HepG2 (cell line): ENCODE results near the gene TCF7L2. TPM values are rescaled to one million over a fixed set of nuclear protein-coding genes. Genes with fewer than 3 reads are reported as not detected.

ENCODE experiments used
- ATAC-seq: fragments of 200-7000 bp; cut with Tn5 transposase; 3 replicates; pipeline ENCODE4 v1.9.1; 2020; ENCODE audit warnings: mild to moderate bottlenecking, moderate library complexity
- BruUV-seq: library from RNA; stranded (reverse); fragments of 400-500 nt; replicated peaks from 2 replicates; lab custom pipeline; 2021; lab: Mats Ljungman, UMichigan
- CTCF ChIA-PET: fragments of 300-600 bp; formaldehyde crosslinking; extraction: SDS; loops from one replicate; lab custom pipeline; 2021; ENCODE audit warnings: low total read pairs, inconsistent platforms, low intra/inter-chr PET ratio; lab: Yijun Ruan, JAX
- POLR2A ChIA-PET: fragments of 350-600 bp; sonication (Branson Sonifier 250); formaldehyde crosslinking; loops from one replicate; lab custom pipeline; 2020; ENCODE audit warnings: antibody characterized with exemption, inconsistent platforms; lab: Yijun Ruan, JAX
- DNase-seq: peaks from one replicate; pipeline ENCODE4 v3.0.0-alpha.2; 2015; ENCODE audit warnings: low spot score
- FAIRE-seq: peaks from 3 replicates; lab custom pipeline; 2011; peaks lifted over from hg19 to GRCh38; lab: Jason Lieb, UNC
- H2AFZ ChIP-seq: one replicate; pipeline ENCODE4 v1.6.1; 2011; ENCODE audit warnings: low read length, inconsistent platforms
- H3K27ac ChIP-seq: fragments of 300-600 bp; 3 replicates; pipeline ENCODE4 v1.8.0; 2011; ENCODE audit warnings: mixed run types, mild to moderate bottlenecking, mixed read lengths, low read length, inconsistent platforms; ENCODE audit not compliant: insufficient read depth; ENCODE audit errors: extremely low read length
- H3K27me3 ChIP-seq, 2 experiments: fragments of 200-600 bp in 1 of 2; 2 replicates in 1 of 2; 3 replicates in 1 of 2; pipeline versions ENCODE4 v1.6.0 to v1.8.0; 2011; ENCODE audit warnings: low read length in 2 of 2, mild to moderate bottlenecking in 2 of 2, moderate library complexity in 2 of 2, inconsistent platforms in 1 of 2; ENCODE audit not compliant: insufficient read depth in 2 of 2, control insufficient read depth in 1 of 2
- H3K36me3 ChIP-seq, 2 experiments: fragments of 200-600 bp in 1 of 2; replicated peaks in 1 of 2; 2 replicates in 1 of 2; 3 replicates in 1 of 2; pipeline versions ENCODE4 v1.5.1 to v1.8.0; 2011; ENCODE audit warnings: low read length in 2 of 2, inconsistent platforms in 1 of 2; ENCODE audit not compliant: insufficient read depth in 2 of 2, control insufficient read depth in 1 of 2
- H3K4me1 ChIP-seq: 2 replicates; pipeline ENCODE4 v1.5.1; 2012; ENCODE audit warnings: low read length, inconsistent platforms; ENCODE audit not compliant: insufficient read depth
- H3K4me2 ChIP-seq: 2 replicates; pipeline ENCODE4 v1.6.0; 2011; ENCODE audit warnings: low read depth, low read length, inconsistent platforms
- H3K4me3 ChIP-seq, 3 experiments: fragments of 200-600 bp in 1 of 3; sonication (generic), shearing (Covaris generic) in 1 of 3; replicated peaks in 1 of 3; 2 replicates each; pipeline ENCODE4 v1.5.1; 2011 to 2016; ENCODE audit warnings: low read length in 3 of 3, inconsistent platforms in 2 of 3, low read depth in 2 of 3, mild to moderate bottlenecking in 2 of 3, control low read depth in 1 of 3, mixed read lengths in 1 of 3; ENCODE audit not compliant: insufficient read depth in 1 of 3
- H3K79me2 ChIP-seq: one replicate; pipeline ENCODE4 v1.6.1; 2011; ENCODE audit warnings: low read length, inconsistent platforms; ENCODE audit not compliant: insufficient read depth
- H3K9ac ChIP-seq: 2 replicates; pipeline ENCODE4 v1.6.0; 2011; ENCODE audit warnings: mild to moderate bottlenecking, low read depth, low read length, inconsistent platforms; ENCODE audit not compliant: insufficient read depth
- H3K9me3 ChIP-seq: 2 replicates; pipeline ENCODE4 v1.5.1; 2012; ENCODE audit warnings: mild to moderate bottlenecking, low read length
- H4K20me1 ChIP-seq: 2 replicates; pipeline ENCODE4 v1.6.0; 2011; ENCODE audit warnings: inconsistent platforms, mild to moderate bottlenecking, low read length, moderate library complexity; ENCODE audit not compliant: insufficient read depth
- RBM22 ChIP-seq: fragments of 200-400 bp; formaldehyde crosslinking; optimal IDR thresholded peaks from 2 replicates; pipeline ENCODE3; 2017; ENCODE audit warnings: mild to moderate bottlenecking, low read length, moderate library complexity
- WGBS: methylation state at CpG from one replicate; pipeline ENCODE4 v1.1.6; 2017; ENCODE audit warnings: low lambda C conversion rate; 5-methylcytosine and 5-hydroxymethylcytosine counted together
- in situ Hi-C: cut with HindIII; loops from 2 replicates; pipeline ENCODE4 v1.10.0; 2017; ENCODE audit warnings: low pct_unique_long_range_greater_than_20kb; ENCODE audit not compliant: extremely low pct_ligation_motif_present
- intact Hi-C: fragments of 100-400 bp; cut with micrococcal nuclease; formaldehyde crosslinking; loops from one replicate; pipeline ENCODE4 v1.10.0; 2022; ENCODE audit not compliant: unreplicated experiment
- polyA plus RNA-seq, 8 experiments: library from polyadenylated mRNA; depleted of rRNA in 3 of 8; stranded (reverse) in 7 of 8; unstranded in 1 of 8; fragments of >200 nt; fragmentation: Illumina TruSeq in 4 of 8; extraction: Trizol in 4 of 8; gene quantifications; 2 replicates each; pipeline versions ENCODE4 v1.2.1 to v1.2.3, GENCODE V29; 2011 to 2016; ENCODE audit warnings: low read depth in 4 of 8, missing spikeins in 1 of 8, mixed read lengths in 1 of 8; ENCODE audit not compliant: insufficient read depth in 1 of 8
- total RNA-seq, 5 experiments: library from RNA; depleted of rRNA; stranded (reverse); fragments of >200 nt; fragmentation: Illumina TruSeq; extraction: Trizol; gene quantifications; 2 replicates each; pipeline ENCODE4 v1.2.3, GENCODE V29; 2016; ENCODE audit warnings: low read depth in 1 of 5
- TF ChIP-seq, protein P1 (sequence below), 2 experiments: sonication (generic) in 1 of 2; formaldehyde crosslinking in 1 of 2; IDR thresholded peaks; 2 replicates each; pipeline versions ENCODE4 v1.4.0 to v1.6.1; 2016 to 2020; ENCODE audit warnings: borderline replicate concordance in 1 of 2, low read depth in 1 of 2, mild to moderate bottlenecking in 1 of 2, missing genetic modification reagents in 1 of 2

TCF7L2 gene
- total and polyA plus RNA-seq, 2 of the 13 experiments (the other 11 are each of a cell fraction or from before 2014, with no cell fraction given) = 3.9 to 13.7 TPM

DNA sequence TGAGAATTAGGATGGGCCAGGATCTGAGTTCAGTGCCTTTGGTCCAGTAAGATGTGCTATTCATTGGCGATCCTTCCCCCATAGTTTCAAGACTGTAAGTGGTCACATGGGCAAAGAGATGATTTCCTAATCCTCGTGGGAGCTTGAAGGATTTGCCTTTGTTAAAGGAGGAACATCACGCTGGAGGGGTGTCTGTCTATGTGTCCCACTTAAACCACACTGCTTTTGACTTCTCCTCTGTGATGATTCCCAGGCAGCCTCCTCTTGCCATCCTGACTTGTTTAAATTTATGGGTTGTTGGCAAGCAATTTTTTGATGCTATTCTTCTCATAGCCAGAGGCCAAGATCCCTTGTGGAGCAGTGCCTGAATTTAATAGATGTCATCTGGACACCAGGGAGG lies 154.0 kb downstream of the TCF7L2 start:
- ChIA-PET CTCF (no interaction called here), POLR2A (no interaction called here)
- no TSS peak for BruUV-seq

More for the DNA sequence above, 154.0 kb downstream of the TCF7L2 start:
- in situ Hi-C loops = loop anchor here (25.0 kb wide), 1 partner anchor 542 kb away; no protein-coding TSS in a partner anchor
- TF ChIP-seq, protein P1, sequence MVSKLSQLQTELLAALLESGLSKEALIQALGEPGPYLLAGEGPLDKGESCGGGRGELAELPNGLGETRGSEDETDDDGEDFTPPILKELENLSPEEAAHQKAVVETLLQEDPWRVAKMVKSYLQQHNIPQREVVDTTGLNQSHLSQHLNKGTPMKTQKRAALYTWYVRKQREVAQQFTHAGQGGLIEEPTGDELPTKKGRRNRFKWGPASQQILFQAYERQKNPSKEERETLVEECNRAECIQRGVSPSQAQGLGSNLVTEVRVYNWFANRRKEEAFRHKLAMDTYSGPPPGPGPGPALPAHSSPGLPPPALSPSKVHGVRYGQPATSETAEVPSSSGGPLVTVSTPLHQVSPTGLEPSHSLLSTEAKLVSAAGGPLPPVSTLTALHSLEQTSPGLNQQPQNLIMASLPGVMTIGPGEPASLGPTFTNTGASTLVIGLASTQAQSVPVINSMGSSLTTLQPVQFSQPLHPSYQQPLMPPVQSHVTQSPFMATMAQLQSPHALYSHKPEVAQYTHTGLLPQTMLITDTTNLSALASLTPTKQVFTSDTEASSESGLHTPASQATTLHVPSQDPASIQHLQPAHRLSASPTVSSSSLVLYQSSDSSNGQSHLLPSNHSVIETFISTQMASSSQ (IDR thresholded peaks at IDR 0.05; ENCODE audit: low read depth) = no peak
- TF ChIP-seq, protein P1 (CRISPR knock-in tag; IDR thresholded peaks at IDR 0.05; ENCODE audit: borderline replicate concordance) = no peak
- TF ChIP-seq RBM22 = peak; percentile 6
- WGBS = 94% methylated on average over 3 of the region's 3 CpGs
- H3K79me2 ChIP-seq = peaks cover 23% of the 10 kb centered on the region
- H3K27me3 ChIP-seq = no peaks in the 10 kb centered on the region
- DNase-seq (no peak), ATAC-seq (no peak), FAIRE-seq (no peak)
- peaks cover 12 to 37% of the 10 kb centered on the region in 2 experiments; a peak in 4 of 5 replicates for H3K36me3 ChIP-seq
- no peaks in the 10 kb centered on the region for H3K9me3 ChIP-seq
- H3K4me1 ChIP-seq = no peaks in the 10 kb centered on the region
- peaks cover 23% of the 10 kb centered on the region for H4K20me1 ChIP-seq
- H2AFZ ChIP-seq = no peak overlapping the region
- no peak overlapping the region for H3K4me3 ChIP-seq
- H3K4me2 ChIP-seq = no peak overlapping the region
- intact Hi-C loops = no loop called here
- no peak overlapping the region for H3K9ac ChIP-seq
- no peak overlapping the region for H3K27ac ChIP-seq
